Brain microvascular endothelial cell (primary cell): Measurements from ENCODE around the gene DGCR6L.
"Not testable (repeated sequence)": the region's sequence is repeated elsewhere in the genome, so short reads cannot be mapped to it uniquely, and the experiment has no call there.

Source experiments
- DNase-seq: peaks from one replicate; pipeline ENCODE4 v3.0.0-alpha.2; 2020
- H3K27ac ChIP-seq: fragments of 250-450 bp; sonication (Bioruptor Pico); 2 replicates; pipeline ENCODE4 v1.5.1; 2020; ENCODE audit warnings: mild to moderate bottlenecking, moderate library complexity
- H3K27me3 ChIP-seq: fragments of 250-450 bp; sonication (Bioruptor Pico); replicated peaks from 2 replicates; pipeline ENCODE4 v1.5.1; 2020; ENCODE audit warnings: mild to moderate bottlenecking
- H3K36me3 ChIP-seq: fragments of 250-450 bp; sonication (Bioruptor Pico); replicated peaks from 2 replicates; pipeline ENCODE4 v1.5.1; 2020; ENCODE audit warnings: mild to moderate bottlenecking
- H3K4me3 ChIP-seq: 2 replicates; pipeline ENCODE4 v1.5.1; 2011; ENCODE audit warnings: low read depth, mild to moderate bottlenecking, control low read depth, low read length, moderate library complexity
- in situ Hi-C: cut with HindIII; loops from 2 replicates; pipeline ENCODE4 v1.10.0; 2017; ENCODE audit warnings: low sequenced_read_pairs, low pct_ligation_motif_present
- TF ChIP-seq, protein P1 (sequence below): IDR thresholded peaks from 2 replicates; pipeline ENCODE4 v1.5.1; 2011; ENCODE audit warnings: low read depth, mild to moderate bottlenecking, moderate library complexity, low read length, control low read depth, inconsistent platforms; ENCODE audit errors: missing control alignments

The DGCR6L gene

DNA sequence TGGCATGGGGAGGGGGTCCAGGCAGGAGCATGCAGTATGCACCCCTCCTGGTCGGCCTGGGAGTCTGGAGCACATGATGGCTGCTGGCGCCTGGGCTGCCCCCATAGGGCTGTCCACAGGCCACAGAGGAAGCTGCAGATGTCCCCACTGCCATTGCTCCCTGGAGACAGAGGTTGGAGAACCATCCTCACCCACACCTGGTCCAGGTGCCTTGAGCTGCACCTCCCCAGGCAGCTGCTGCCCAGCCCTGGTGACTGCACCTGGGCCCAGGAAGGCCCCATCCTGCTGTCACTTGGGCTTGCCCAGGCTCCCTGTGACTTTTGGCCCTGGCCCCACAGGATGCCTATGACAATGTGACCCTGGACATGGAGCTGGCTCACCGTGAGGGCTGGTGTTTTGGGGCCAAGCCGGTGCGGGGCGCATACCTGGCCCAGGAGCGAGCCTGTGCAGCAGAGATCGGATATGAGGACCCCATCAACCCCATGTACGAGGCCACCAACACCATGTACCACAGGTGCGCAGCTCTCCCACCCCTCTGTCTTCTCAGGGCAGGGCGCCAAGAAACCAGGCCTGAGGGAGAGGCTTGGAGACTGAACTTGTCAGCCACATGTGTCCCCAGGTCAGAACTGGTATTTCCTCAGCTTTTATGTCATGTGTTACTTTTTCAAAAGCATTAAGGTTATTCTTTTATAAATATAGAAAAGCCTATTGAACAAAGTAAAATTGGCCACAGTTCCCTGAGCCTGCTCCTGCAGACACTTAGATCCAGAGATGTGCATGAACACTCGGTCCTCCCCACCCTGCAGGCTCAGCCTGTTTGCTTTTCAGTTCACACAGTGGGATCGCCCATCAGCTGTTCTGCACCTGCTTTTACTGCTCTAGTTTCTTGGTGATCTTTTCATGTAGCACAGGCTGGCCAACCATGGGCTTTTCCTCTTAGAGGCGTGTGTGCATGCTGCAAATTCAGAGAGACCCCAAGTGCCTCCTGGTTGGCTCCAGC, 12.1 kb downstream of the DGCR6L start:
- H3K27ac ChIP-seq, in situ Hi-C loops, DNase-seq, H3K4me3 ChIP-seq, H3K36me3 ChIP-seq, H3K27me3 ChIP-seq: not testable (repeated sequence)

DNA sequence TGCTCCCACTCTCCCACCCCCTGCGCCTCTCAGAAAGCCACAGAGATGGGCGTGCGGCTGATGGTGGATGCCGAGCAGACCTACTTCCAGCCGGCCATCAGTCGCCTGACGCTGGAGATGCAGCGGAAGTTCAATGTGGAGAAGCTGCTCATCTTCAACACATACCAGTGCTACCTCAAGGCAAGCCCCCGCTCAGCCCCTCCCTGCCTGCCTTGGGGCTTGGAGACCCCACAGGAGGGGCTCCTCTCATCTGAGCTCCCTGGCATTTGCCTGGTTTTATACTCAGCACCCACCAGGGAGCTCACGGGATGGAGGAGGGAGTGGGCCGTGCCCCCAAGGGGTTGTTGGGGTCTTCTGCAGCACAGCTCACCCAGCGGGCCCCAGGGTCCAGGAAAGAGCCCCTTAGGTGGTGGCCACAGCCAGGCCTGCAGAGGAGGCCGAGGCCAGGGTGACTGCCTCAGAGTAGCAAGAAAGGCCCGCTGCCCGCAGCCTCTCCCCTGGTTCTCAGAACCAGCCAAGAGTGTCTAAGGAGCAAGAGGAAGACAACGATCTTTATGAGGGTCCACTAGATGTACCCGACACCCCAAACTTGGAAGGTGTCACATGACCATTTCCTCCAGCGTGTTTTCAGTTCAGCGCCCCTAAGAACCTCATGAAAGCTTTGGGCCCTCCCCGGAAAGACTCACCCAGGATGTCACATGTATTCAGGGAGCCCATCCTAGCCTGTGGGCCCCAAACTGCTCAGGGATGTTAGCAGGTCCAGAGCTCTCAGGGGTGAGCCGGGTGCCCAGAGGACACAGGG, 13.0 kb downstream of the DGCR6L start:
- DNase-seq, H3K27ac ChIP-seq, H3K36me3 ChIP-seq, H3K4me3 ChIP-seq, H3K27me3 ChIP-seq, in situ Hi-C loops: not testable (repeated sequence)

DNA sequence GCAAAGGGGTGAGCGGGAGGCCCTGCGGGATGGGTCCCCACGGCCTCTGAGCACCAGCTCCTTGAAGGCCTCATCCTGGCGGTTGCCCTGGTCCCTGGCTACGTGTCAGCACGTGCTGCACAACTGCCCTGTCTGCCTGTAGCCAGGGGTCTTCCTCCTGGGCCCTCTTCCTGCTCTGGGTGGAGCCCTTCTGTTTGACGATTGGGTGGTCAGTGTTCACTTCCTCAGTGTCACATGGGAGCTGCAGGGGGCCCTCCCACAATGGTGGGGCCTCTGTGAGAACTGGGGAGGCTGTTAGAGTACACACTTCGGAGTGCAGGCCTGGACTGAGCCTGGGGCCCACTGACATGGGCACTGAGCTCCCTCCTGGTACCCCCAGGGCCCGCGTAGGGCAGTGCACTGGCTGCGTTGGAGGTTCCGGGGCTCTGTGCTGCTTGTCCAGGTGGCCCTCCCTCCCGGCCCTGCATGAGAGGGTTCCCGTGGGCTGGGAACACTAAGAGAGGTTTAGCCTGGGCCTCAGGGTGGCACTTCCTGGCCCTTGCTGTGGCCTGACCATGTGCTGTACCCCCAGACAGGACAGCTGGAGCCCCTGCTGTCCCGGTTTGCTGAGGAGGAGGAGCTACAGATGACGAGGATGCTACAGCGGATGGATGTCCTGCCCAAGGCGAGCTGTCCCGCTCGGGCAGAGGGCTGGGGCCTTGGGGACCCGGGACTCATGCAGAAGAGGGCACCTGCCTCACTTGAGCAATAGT, 13.8 kb downstream of the DGCR6L start:
- in situ Hi-C loops: no loop called here
- Histone ChIP-seq H3K4me3 (no peak overlapping the region), H3K36me3 (no peaks in the 10 kb centered on the region), H3K27me3 (peaks cover 4% of the 10 kb centered on the region), H3K27ac (no peak overlapping the region)
- no peak for DNase-seq
- TF ChIP-seq, protein P1, sequence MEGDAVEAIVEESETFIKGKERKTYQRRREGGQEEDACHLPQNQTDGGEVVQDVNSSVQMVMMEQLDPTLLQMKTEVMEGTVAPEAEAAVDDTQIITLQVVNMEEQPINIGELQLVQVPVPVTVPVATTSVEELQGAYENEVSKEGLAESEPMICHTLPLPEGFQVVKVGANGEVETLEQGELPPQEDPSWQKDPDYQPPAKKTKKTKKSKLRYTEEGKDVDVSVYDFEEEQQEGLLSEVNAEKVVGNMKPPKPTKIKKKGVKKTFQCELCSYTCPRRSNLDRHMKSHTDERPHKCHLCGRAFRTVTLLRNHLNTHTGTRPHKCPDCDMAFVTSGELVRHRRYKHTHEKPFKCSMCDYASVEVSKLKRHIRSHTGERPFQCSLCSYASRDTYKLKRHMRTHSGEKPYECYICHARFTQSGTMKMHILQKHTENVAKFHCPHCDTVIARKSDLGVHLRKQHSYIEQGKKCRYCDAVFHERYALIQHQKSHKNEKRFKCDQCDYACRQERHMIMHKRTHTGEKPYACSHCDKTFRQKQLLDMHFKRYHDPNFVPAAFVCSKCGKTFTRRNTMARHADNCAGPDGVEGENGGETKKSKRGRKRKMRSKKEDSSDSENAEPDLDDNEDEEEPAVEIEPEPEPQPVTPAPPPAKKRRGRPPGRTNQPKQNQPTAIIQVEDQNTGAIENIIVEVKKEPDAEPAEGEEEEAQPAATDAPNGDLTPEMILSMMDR: no peak

DNA sequence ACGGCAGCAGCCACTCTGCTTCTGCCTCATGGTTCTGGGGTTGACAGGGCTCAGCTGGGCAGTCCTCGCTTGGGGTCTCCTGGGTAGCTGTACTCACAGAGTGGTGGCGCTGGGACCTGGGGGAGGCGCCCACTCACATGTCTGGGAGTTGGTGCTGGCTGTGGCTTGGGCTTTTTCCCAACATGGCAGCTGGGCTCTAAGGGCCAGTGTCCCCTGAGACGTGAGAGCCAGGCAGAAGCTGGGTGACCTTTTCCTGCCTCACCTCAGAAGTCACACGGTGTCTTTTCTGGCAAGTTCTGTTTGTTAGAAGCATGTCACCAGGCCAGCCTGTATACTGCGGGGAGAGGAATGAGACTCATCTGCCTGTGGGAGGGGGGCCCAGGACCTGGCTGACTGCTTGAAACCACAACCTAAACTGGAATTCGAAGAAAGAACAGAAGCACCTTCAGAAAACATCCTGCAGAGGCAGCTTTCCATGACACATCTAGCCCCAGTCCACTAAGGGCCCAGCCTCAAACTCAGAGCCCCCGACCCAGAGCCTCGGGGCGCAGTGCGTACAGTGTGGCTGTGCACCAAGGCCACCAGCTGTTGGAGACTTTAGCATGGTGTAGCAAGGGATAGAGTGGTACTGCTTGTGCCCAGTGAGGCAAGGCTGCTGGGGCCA, 14.5 kb downstream of the DGCR6L start:
- in situ Hi-C loops, H3K27ac ChIP-seq, H3K27me3 ChIP-seq, DNase-seq, H3K4me3 ChIP-seq, H3K36me3 ChIP-seq: not testable (repeated sequence)

DNA sequence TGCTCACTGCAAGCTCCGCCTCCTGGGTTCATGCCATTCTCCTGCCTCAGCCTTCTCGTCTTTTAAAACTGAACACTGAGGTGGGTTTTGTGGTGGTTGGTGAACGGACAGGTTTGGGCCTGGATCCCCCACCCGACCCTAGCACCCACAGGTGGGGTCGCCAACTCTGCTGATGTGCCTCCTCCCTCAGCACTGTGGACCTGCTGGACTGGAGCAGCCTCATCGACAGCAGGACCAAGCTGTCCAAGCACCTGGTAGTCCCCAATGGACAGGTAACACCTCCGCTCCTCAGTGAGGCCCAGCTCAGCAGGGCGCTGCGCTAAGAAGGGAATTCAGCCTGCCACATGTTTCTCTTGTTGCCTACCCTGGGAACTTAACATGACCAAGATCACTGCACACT, 15.2 kb downstream of the DGCR6L start:
- H3K4me3 ChIP-seq: no peak overlapping the region
- TF ChIP-seq, protein P1: no peak
- H3K27me3 ChIP-seq: peaks cover 14% of the 10 kb centered on the region
- no peak for DNase-seq
- H3K27ac ChIP-seq: no peak overlapping the region
- in situ Hi-C loops: no loop called here
- H3K36me3 ChIP-seq: no peaks in the 10 kb centered on the region

DNA sequence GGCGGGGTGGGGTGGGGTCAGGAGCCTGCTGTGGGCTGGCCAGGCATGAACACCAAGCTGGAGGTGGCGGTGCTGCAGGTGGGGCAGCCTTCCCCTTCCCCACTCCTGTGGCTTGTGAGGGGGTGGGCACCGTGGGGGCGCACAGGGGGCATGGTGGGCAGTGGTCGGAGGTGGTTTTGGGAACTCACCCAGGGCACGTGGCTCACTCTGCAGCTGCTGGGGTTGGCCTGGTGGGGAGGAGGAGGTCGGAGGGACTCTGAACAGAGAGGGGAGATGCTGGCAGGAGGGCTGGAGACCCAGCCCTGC, 16.7 kb downstream of the DGCR6L start:
- in situ Hi-C loops, DNase-seq, H3K36me3 ChIP-seq, H3K4me3 ChIP-seq, H3K27ac ChIP-seq: not testable (repeated sequence)
- H3K27me3 ChIP-seq: peaks cover 22% of the 10 kb centered on the region

DNA sequence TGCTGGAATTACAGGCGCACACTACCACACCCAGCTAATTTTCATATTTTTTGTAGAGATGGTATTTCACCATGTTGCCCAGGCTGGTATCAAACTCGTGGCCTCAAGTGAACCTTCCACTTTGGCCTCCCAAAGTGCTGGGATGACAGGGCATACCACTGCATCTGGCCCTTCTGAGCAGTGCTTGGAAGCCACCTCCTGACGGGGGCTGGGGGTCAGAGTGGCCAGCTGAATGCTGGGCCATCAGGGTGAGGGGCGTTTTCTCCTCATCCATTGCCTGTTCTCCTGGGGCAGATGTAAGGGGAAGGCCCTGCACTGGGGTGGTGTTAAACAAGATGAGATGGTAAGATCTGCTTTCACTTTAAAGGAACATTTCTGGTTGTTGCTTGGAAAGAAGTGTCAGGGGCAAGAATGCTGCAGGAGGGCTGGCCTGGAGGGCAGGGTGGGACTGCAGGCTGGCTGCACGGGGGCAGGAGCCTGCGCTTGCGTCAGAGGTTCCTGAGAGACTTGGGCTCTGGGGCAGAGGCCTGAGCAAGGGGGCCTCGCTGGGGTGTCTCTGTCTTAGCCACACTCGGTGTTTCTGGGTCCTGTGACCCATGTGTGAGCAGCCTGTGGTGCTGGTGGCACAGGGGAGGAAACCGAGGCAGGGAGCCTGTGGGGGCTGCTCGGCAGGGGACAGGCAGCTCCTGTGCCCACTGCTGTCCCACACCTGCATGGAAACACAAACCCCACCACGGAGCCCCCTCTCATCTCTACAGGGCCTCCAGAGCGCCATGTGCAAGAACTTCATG, 17.2 kb downstream of the DGCR6L start:
- Histone ChIP-seq H3K27me3 (peaks cover 26% of the 10 kb centered on the region), H3K36me3 (no peaks in the 10 kb centered on the region), H3K27ac (no peak overlapping the region), H3K4me3 (no peak overlapping the region)
- in situ Hi-C loops: no loop called here
- DNase-seq: no peak
- TF ChIP-seq, protein P1: no peak
